Erythroblast (primary cell): ENCODE measurements around the gene AP4B1.

Source experiments
- GATA1 ChIP-seq: IDR thresholded peaks from 2 replicates; pipeline ENCODE4 v1.6.1; 2011; ENCODE audit warnings: low read depth, mild to moderate bottlenecking, control low read depth, low read length, moderate library complexity
- POLR2A ChIP-seq: IDR thresholded peaks from 2 replicates; pipeline ENCODE4 v1.6.1; 2011; ENCODE audit warnings: mild to moderate bottlenecking, low read length

- TF ChIP-seq POLR2A: no peak
- no peak for TF ChIP-seq GATA1
Observed at GRCh38 chr1:113916974-113917373, 12.4 kb upstream of the AP4B1 start.
